ENCODE data around the gene OR51E2. TPM values are rescaled to one million over a fixed set of nuclear protein-coding genes. Genes with fewer than 3 reads are reported as not detected.
A peak's percentile ranks its signal among the peaks of the same experiment; 100 is the strongest.
"Not testable (repeated sequence)": the region's sequence is repeated elsewhere in the genome, so short reads cannot be mapped to it uniquely, and the experiment has no call there.

OR51E2 gene
- total RNA-seq, 2 donors from 2014 or later = not detected

DNA sequence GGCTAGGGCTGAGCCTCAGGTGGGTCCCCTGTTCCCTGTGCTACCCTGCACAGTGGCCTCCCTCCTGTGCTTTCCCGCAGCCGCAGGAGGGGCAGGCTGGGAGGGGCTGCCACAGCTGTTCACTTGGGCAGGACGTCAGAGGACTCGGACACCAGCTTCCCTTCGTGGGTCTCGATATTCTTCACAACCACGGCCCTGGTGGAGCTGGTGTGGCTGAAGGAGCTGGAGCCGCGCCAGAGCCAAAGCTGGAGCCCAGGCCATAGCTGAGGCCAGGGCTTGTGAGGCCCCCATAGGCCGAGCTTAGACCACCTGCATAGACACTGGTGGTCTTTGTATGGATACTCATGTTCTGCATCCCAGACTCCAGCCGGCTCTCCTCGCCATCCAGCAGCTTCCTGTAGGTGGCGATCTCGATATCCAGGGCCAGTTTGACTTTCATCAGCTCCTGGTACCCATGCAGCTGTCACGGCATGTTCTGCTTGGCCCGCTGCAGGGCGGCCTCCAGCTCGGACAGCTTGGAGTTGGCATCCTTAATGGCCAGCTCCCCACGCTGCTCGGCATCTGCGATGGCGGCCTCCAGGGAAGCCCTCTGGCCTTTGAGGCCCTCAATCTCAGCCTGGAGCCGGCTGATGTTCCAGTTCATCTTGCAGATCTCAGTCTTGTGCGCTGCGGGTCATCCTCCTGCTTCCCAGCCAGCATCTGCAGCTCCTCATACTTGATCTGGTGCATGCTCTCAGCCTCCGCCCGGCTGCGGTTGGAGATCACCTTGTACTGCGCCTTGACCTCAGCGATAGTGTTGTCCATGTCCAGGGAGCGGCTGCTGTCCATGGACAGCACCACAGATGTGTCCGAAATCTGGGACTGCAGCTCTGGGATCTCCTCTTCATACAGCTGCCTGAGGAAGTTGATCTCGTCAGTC is 25.2 kb upstream of the OR51E2 start:
- H3K9me3 ChIP-seq (ENCODE audit: control insufficient read depth, low read length); H3K4me1 Mint-ChIP-seq; H3K4me1 ChIP-seq (ENCODE audit: control insufficient read depth, insufficient read depth, low read length); H3K27ac ChIP-seq (ENCODE audit: low read depth, low read length); H3K9ac ChIP-seq (ENCODE audit: extremely low read depth, low read length, poor library complexity, severe bottlenecking); H3K27ac Mint-ChIP-seq; H3K4me3 Mint-ChIP-seq; H3K9me3 Mint-ChIP-seq; H3K27me3 ChIP-seq (ENCODE audit: control insufficient read depth, insufficient read depth, low read length, poor library complexity, severe bottlenecking); H3K36me3 ChIP-seq (ENCODE audit: control insufficient read depth, insufficient read depth, low read length); H3K27me3 Mint-ChIP-seq (ENCODE audit: insufficient read depth); H3K4me3 ChIP-seq (ENCODE audit: low read length); H3K36me3 Mint-ChIP-seq (ENCODE audit: low read depth): not testable (repeated sequence)
- TF ChIP-seq, protein P1, sequence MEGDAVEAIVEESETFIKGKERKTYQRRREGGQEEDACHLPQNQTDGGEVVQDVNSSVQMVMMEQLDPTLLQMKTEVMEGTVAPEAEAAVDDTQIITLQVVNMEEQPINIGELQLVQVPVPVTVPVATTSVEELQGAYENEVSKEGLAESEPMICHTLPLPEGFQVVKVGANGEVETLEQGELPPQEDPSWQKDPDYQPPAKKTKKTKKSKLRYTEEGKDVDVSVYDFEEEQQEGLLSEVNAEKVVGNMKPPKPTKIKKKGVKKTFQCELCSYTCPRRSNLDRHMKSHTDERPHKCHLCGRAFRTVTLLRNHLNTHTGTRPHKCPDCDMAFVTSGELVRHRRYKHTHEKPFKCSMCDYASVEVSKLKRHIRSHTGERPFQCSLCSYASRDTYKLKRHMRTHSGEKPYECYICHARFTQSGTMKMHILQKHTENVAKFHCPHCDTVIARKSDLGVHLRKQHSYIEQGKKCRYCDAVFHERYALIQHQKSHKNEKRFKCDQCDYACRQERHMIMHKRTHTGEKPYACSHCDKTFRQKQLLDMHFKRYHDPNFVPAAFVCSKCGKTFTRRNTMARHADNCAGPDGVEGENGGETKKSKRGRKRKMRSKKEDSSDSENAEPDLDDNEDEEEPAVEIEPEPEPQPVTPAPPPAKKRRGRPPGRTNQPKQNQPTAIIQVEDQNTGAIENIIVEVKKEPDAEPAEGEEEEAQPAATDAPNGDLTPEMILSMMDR (conservative IDR thresholded peaks at IDR 0.05) = peak; percentile 75
- DNase-seq = peak; percentile 87
- 93 to 98% methylated on average over 23 to 33 of the region's 33 CpGs for WGBS, 2 experiments (ENCODE audit: insufficient coverage in 1 of 2, insufficient read length in 1 of 2)

DNA sequence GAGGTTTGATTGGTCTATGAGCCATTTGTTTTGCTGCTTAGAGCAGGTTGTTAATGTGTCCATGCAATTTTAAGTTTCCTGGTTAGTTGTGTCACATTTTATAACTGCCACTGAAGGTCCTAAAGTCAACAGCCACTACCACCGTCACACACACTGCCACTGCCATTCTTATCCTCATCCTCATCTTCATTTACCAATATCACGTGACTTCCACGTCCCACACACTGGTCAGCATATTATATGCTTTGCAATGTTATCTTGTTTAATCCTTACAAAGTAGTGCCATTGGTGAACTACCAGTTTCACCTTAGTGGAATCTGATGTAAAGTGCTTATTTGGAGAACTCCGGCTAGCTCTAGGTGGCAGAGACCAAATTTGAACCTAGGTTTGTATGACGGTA is 16.6 kb upstream of the OR51E2 start:
- Mint-ChIP-seq H3K9me3 (no peaks in the 10 kb centered on the region), H3K4me1 (peaks cover 20% of the 10 kb centered on the region), H3K27ac (no peak overlapping the region), H3K36me3 (ENCODE audit: low read depth) (no peaks in the 10 kb centered on the region), H3K4me3 (no peak overlapping the region), H3K27me3 (ENCODE audit: insufficient read depth) (no peaks in the 10 kb centered on the region)
- H3K27me3 ChIP-seq (ENCODE audit: control insufficient read depth, insufficient read depth, low read length, poor library complexity, severe bottlenecking) = no peaks in the 10 kb centered on the region
- DNase-seq = no peak
- TF ChIP-seq, protein P1 (conservative IDR thresholded peaks at IDR 0.05) = no peak
- H3K9ac ChIP-seq (ENCODE audit: extremely low read depth, low read length, poor library complexity, severe bottlenecking) = no peak overlapping the region
- no peak overlapping the region for H3K27ac ChIP-seq (ENCODE audit: low read depth, low read length)
- H3K36me3 ChIP-seq (ENCODE audit: control insufficient read depth, insufficient read depth, low read length) = no peaks in the 10 kb centered on the region
- H3K4me1 ChIP-seq (ENCODE audit: control insufficient read depth, insufficient read depth, low read length) = no peaks in the 10 kb centered on the region
- no peak overlapping the region for H3K4me3 ChIP-seq (ENCODE audit: low read length)
- no peaks in the 10 kb centered on the region for H3K9me3 ChIP-seq (ENCODE audit: control insufficient read depth, low read length)
- 88 to 100% methylated on average over 1 to 4 of the region's 5 CpGs for WGBS, 2 experiments (ENCODE audit: insufficient coverage in 1 of 2, insufficient read length in 1 of 2)

DNA sequence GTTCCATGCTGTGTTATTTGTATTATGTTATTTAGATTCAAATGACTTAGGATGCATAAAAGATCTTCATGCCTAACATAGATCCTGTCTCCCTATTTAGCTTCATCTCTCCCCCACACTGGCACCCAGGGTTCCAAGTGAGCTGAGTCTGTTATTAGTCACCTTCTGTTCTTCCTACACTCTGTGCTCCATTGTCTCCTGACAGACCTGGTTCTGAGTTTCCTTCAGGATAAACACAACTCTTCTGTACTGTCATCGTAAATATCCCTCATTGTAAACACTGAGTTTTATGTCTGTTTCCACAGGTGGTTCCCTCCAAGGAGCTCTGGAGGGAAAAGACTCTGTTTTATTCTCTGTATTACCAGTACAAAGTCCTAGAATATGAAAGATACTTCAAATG is 15.6 kb upstream of the OR51E2 start:
- no peak overlapping the region for H3K4me3 Mint-ChIP-seq
- H3K9me3 Mint-ChIP-seq = no peaks in the 10 kb centered on the region
- H3K36me3 ChIP-seq (ENCODE audit: control insufficient read depth, insufficient read depth, low read length) = no peaks in the 10 kb centered on the region
- no peak for DNase-seq
- no peak overlapping the region for H3K27ac Mint-ChIP-seq
- TF ChIP-seq, protein P1 (conservative IDR thresholded peaks at IDR 0.05) = no peak
- H3K9me3 ChIP-seq (ENCODE audit: control insufficient read depth, low read length) = no peaks in the 10 kb centered on the region
- H3K27me3 ChIP-seq (ENCODE audit: control insufficient read depth, insufficient read depth, low read length, poor library complexity, severe bottlenecking) = no peaks in the 10 kb centered on the region
- no peak overlapping the region for H3K27ac ChIP-seq (ENCODE audit: low read depth, low read length)
- H3K9ac ChIP-seq (ENCODE audit: extremely low read depth, low read length, poor library complexity, severe bottlenecking) = no peak overlapping the region
- H3K4me3 ChIP-seq (ENCODE audit: low read length) = no peak overlapping the region
- 89% methylated on average over 1 of the region's 1 CpG; no CpG with 5 or more reads in 1 of the 2 experiments for WGBS, 2 experiments (ENCODE audit: insufficient coverage in 1 of 2, insufficient read length in 1 of 2)
- H3K27me3 Mint-ChIP-seq (ENCODE audit: insufficient read depth) = no peaks in the 10 kb centered on the region
- H3K36me3 Mint-ChIP-seq (ENCODE audit: low read depth) = no peaks in the 10 kb centered on the region
- peaks cover 12% of the 10 kb centered on the region for H3K4me1 Mint-ChIP-seq
- H3K4me1 ChIP-seq (ENCODE audit: control insufficient read depth, insufficient read depth, low read length) = no peaks in the 10 kb centered on the region

Data from endodermal cell (in vitro differentiated cells).